ENCODE measurements around the gene SLC25A22. TPM values are rescaled to one million over a fixed set of nuclear protein-coding genes. Genes with fewer than 3 reads are reported as not detected.

The SLC25A22 gene
- total RNA-seq, 1 donor from 2014 or later = 64.5 TPM

GRCh38 chr11:771617-772204 is 26.4 kb downstream of the SLC25A22 start:
- Mint-ChIP-seq H3K27ac (no peak overlapping the region), H3K9me3 (no peaks in the 10 kb centered on the region), H3K4me1 (ENCODE audit: low read depth) (peaks cover 11% of the 10 kb centered on the region), H3K36me3 (ENCODE audit: low read depth) (peaks cover 32% of the 10 kb centered on the region), H3K27me3 (ENCODE audit: low read depth) (no peaks in the 10 kb centered on the region), H3K4me3 (ENCODE audit: low read depth) (no peak overlapping the region)
- intact Hi-C loops (cut with micrococcal nuclease) = no loop called here
- DNase-seq (ENCODE audit: low spot score) = no peak

GRCh38 chr11:770642-771616 is 27.2 kb downstream of the SLC25A22 start:
- peaks cover 34% of the 10 kb centered on the region for H3K36me3 Mint-ChIP-seq (ENCODE audit: low read depth)
- peaks cover 8% of the 10 kb centered on the region for H3K4me1 Mint-ChIP-seq (ENCODE audit: low read depth)
- intact Hi-C loops (cut with micrococcal nuclease) = no loop called here
- no peak for DNase-seq (ENCODE audit: low spot score)
- no peaks in the 10 kb centered on the region for H3K9me3 Mint-ChIP-seq
- no peak overlapping the region for H3K4me3 Mint-ChIP-seq (ENCODE audit: low read depth)
- no peak overlapping the region for H3K27ac Mint-ChIP-seq
- no peaks in the 10 kb centered on the region for H3K27me3 Mint-ChIP-seq (ENCODE audit: low read depth)

GRCh38 chr11:769887-770641 is 28.0 kb downstream of the SLC25A22 start:
- H3K9me3 Mint-ChIP-seq = no peaks in the 10 kb centered on the region
- H3K27ac Mint-ChIP-seq = no peak overlapping the region
- H3K27me3 Mint-ChIP-seq (ENCODE audit: low read depth) = no peaks in the 10 kb centered on the region
- DNase-seq (ENCODE audit: low spot score) = no peak
- H3K4me1 Mint-ChIP-seq (ENCODE audit: low read depth) = peaks cover 4% of the 10 kb centered on the region
- no peak overlapping the region for H3K4me3 Mint-ChIP-seq (ENCODE audit: low read depth)
- intact Hi-C loops (cut with micrococcal nuclease) = no loop called here
- peaks cover 32% of the 10 kb centered on the region for H3K36me3 Mint-ChIP-seq (ENCODE audit: low read depth)

- no peaks in the 10 kb centered on the region for H3K27me3 Mint-ChIP-seq (ENCODE audit: low read depth)
- intact Hi-C loops (cut with micrococcal nuclease) = no loop called here
- no peak overlapping the region for H3K4me3 Mint-ChIP-seq (ENCODE audit: low read depth)
- H3K27ac Mint-ChIP-seq = no peak overlapping the region
- H3K36me3 Mint-ChIP-seq (ENCODE audit: low read depth) = peaks cover 52% of the 10 kb centered on the region
- DNase-seq (ENCODE audit: low spot score) = no peak
- peaks cover 4% of the 10 kb centered on the region for H3K4me1 Mint-ChIP-seq (ENCODE audit: low read depth)
- H3K9me3 Mint-ChIP-seq = no peaks in the 10 kb centered on the region
These were observed 30.8 kb downstream of the SLC25A22 start for GRCh38 chr11:767238-767637.

GRCh38 chr11:766936-767210 is 31.2 kb downstream of the SLC25A22 start:
- Mint-ChIP-seq H3K9me3 (no peaks in the 10 kb centered on the region), H3K4me1 (ENCODE audit: low read depth) (peaks cover 4% of the 10 kb centered on the region), H3K4me3 (ENCODE audit: low read depth) (no peak overlapping the region), H3K27me3 (ENCODE audit: low read depth) (no peaks in the 10 kb centered on the region), H3K27ac (no peak overlapping the region), H3K36me3 (ENCODE audit: low read depth) (peaks cover 54% of the 10 kb centered on the region)
- intact Hi-C loops (cut with micrococcal nuclease) = no loop called here
- no peak for DNase-seq (ENCODE audit: low spot score)

- peaks cover 59% of the 10 kb centered on the region for H3K36me3 Mint-ChIP-seq (ENCODE audit: low read depth)
- no peaks in the 10 kb centered on the region for H3K9me3 Mint-ChIP-seq
- H3K27me3 Mint-ChIP-seq (ENCODE audit: low read depth) = no peaks in the 10 kb centered on the region
- H3K4me3 Mint-ChIP-seq (ENCODE audit: low read depth) = no peak overlapping the region
- DNase-seq (ENCODE audit: low spot score) = no peak
- H3K27ac Mint-ChIP-seq = no peak overlapping the region
- peaks cover 4% of the 10 kb centered on the region for H3K4me1 Mint-ChIP-seq (ENCODE audit: low read depth)
- intact Hi-C loops (cut with micrococcal nuclease) = no loop called here
These were observed 31.8 kb downstream of the SLC25A22 start for GRCh38 chr11:766106-766935.

- intact Hi-C loops (cut with micrococcal nuclease) = no loop called here
- no peaks in the 10 kb centered on the region for H3K9me3 Mint-ChIP-seq
- no peaks in the 10 kb centered on the region for H3K27me3 Mint-ChIP-seq (ENCODE audit: low read depth)
- no peak overlapping the region for H3K27ac Mint-ChIP-seq
- H3K36me3 Mint-ChIP-seq (ENCODE audit: low read depth) = peaks cover 58% of the 10 kb centered on the region
- no peak for DNase-seq (ENCODE audit: low spot score)
- peaks cover 4% of the 10 kb centered on the region for H3K4me1 Mint-ChIP-seq (ENCODE audit: low read depth)
- no peak overlapping the region for H3K4me3 Mint-ChIP-seq (ENCODE audit: low read depth)
These were observed 32.3 kb downstream of the SLC25A22 start for GRCh38 chr11:765802-766091.

- Mint-ChIP-seq H3K36me3 (ENCODE audit: low read depth) (peaks cover 58% of the 10 kb centered on the region), H3K27ac (no peak overlapping the region)
- intact Hi-C loops (cut with micrococcal nuclease) = no loop called here
These were observed 32.9 kb downstream of the SLC25A22 start for GRCh38 chr11:765025-765801.

GRCh38 chr11:764322-765024 is 33.6 kb downstream of the SLC25A22 start:
- peaks cover 7% of the 10 kb centered on the region for H3K4me1 Mint-ChIP-seq (ENCODE audit: low read depth)
- no peak overlapping the region for H3K27ac Mint-ChIP-seq
- no peaks in the 10 kb centered on the region for H3K27me3 Mint-ChIP-seq (ENCODE audit: low read depth)
- no peak overlapping the region for H3K4me3 Mint-ChIP-seq (ENCODE audit: low read depth)
- intact Hi-C loops (cut with micrococcal nuclease) = no loop called here
- DNase-seq (ENCODE audit: low spot score) = no peak
- peaks cover 59% of the 10 kb centered on the region for H3K36me3 Mint-ChIP-seq (ENCODE audit: low read depth)
- H3K9me3 Mint-ChIP-seq = no peaks in the 10 kb centered on the region

More at GRCh38 chr11:765025-765801, 32.9 kb downstream of the SLC25A22 start:
- H3K4me1 Mint-ChIP-seq (ENCODE audit: low read depth) = peaks cover 5% of the 10 kb centered on the region
- peak; percentile 40 for DNase-seq (ENCODE audit: low spot score)
- no peaks in the 10 kb centered on the region for H3K9me3 Mint-ChIP-seq
- H3K27me3 Mint-ChIP-seq (ENCODE audit: low read depth) = no peaks in the 10 kb centered on the region
- H3K4me3 Mint-ChIP-seq (ENCODE audit: low read depth) = no peak overlapping the region

GRCh38 chr11:763549-764321 is 34.3 kb downstream of the SLC25A22 start:
- Mint-ChIP-seq H3K36me3 (ENCODE audit: low read depth) (peaks cover 57% of the 10 kb centered on the region), H3K27ac (no peak overlapping the region), H3K4me1 (ENCODE audit: low read depth) (peaks cover 7% of the 10 kb centered on the region), H3K4me3 (ENCODE audit: low read depth) (no peak overlapping the region), H3K9me3 (no peaks in the 10 kb centered on the region), H3K27me3 (ENCODE audit: low read depth) (no peaks in the 10 kb centered on the region)
- DNase-seq (ENCODE audit: low spot score) = no peak
- intact Hi-C loops (cut with micrococcal nuclease) = no loop called here

- Mint-ChIP-seq H3K36me3 (ENCODE audit: low read depth) (peaks cover 61% of the 10 kb centered on the region), H3K4me1 (ENCODE audit: low read depth) (peaks cover 7% of the 10 kb centered on the region), H3K27ac (no peak overlapping the region), H3K9me3 (no peaks in the 10 kb centered on the region), H3K27me3 (ENCODE audit: low read depth) (no peaks in the 10 kb centered on the region), H3K4me3 (ENCODE audit: low read depth) (no peak overlapping the region)
- intact Hi-C loops (cut with micrococcal nuclease) = no loop called here
- no peak for DNase-seq (ENCODE audit: low spot score)
These were observed 35.0 kb downstream of the SLC25A22 start for GRCh38 chr11:763073-763463.

All from activated T-helper 2 cell treated with anti-CD3 and anti-CD28 coated beads, Interferon-gamma antibody, Interleukin-2, Interleukin-4, amounts not matched to agents 10 μg/mL and 5 μg/mL and 100 μg/mL, durations not matched to agents 14 hours and 24 hours and 36 hours (primary cell).